Upper lobe of left lung (tissue), 4 donors: ENCODE measurements around the gene PELI2.

Experiments
- CTCF ChIP-seq, 6 experiments: fragments of 450-650 bp in 4 of 6; fragments of 200-600 bp in 2 of 6; sonication (generic) in 2 of 6; IDR thresholded peaks; one replicate each; pipeline ENCODE4 v1.5.1; 2016 to 2019; ENCODE audit warnings: antibody characterized with exemption in 6 of 6
- EP300 ChIP-seq, 4 donors: sonication (generic); formaldehyde crosslinking; IDR thresholded peaks; one replicate each; pipeline ENCODE4 v1.5.1; 2017; ENCODE audit warnings: antibody characterized with exemption in 4 of 4, control low read depth in 2 of 4
- POLR2A ChIP-seq, 4 donors: fragments of 450-650 bp; IDR thresholded peaks; one replicate each; pipeline ENCODE4 v1.5.1; 2016 to 2017; ENCODE audit warnings: antibody characterized with exemption in 4 of 4, mild to moderate bottlenecking in 2 of 4
- POLR2AphosphoS5 ChIP-seq, 2 donors: sonication (generic); formaldehyde crosslinking; IDR thresholded peaks; one replicate each; pipeline ENCODE4 v1.5.1; 2017; ENCODE audit warnings: antibody characterized with exemption in 2 of 2

DNA sequence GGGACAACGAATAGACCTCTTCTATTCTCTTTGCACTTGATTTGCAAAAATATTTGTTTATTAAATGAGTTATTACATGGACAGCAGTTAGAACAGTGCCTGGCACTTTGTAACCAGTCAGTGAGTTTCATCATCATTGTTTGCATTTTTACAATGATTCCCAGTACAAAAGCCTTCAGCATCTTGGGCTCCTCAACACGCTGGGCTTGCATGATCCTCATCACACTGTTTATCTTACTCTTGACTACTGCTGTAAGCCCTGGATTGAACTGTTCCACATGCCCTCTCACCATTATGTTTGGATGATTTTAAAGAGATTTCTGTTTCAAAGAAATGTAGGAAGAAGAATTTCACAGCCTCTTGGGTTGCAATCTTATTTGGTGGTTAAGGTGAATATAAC is 204.3 kb downstream of the PELI2 start:
- TF ChIP-seq CTCF (IDR thresholded peaks at IDR 0.05) = no peak
- TF ChIP-seq POLR2AphosphoS5 (IDR thresholded peaks at IDR 0.05) = no peak
- TF ChIP-seq POLR2A (IDR thresholded peaks at IDR 0.05) = no peak
- TF ChIP-seq EP300 (IDR thresholded peaks at IDR 0.05) = no peak
